Pulmonary artery endothelial cell (primary cell): ENCODE data around the gene KRTAP10-8. TPM values are rescaled to one million over a fixed set of nuclear protein-coding genes. Genes with fewer than 3 reads are reported as not detected.
"Not testable (repeated sequence)": the region's sequence is repeated elsewhere in the genome, so short reads cannot be mapped to it uniquely, and the experiment has no call there.

ENCODE experiments used
- DNase-seq: peaks from one replicate; pipeline ENCODE4 v3.0.0-alpha.2; 2011; ENCODE audit warnings: low read depth, low spot score
- total RNA-seq: library from RNA; depleted of rRNA; stranded (reverse); fragments of >200 nt; gene quantifications from 2 replicates; pipeline ENCODE4 v1.2.3, GENCODE V29; 2014

The KRTAP10-8 gene
- total RNA-seq, 1 donor from 2014 or later = not detected

GRCh38 chr21:44617071-44617501, 5.2 kb downstream of the KRTAP10-8 start:
- DNase-seq = no peak

- no peak for DNase-seq
Measured at GRCh38 chr21:44618504-44618903, 6.6 kb downstream of the KRTAP10-8 start.

- DNase-seq = no peak
Measured at GRCh38 chr21:44618909-44619308, 7.0 kb downstream of the KRTAP10-8 start.

GRCh38 chr21:44619886-44620285, 8.0 kb downstream of the KRTAP10-8 start:
- DNase-seq = no peak

GRCh38 chr21:44623575-44623974, 11.7 kb downstream of the KRTAP10-8 start:
- no peak for DNase-seq

GRCh38 chr21:44625756-44626155, 13.9 kb downstream of the KRTAP10-8 start:
- DNase-seq = no peak

- no peak for DNase-seq
Measured at GRCh38 chr21:44626262-44626661, 14.4 kb downstream of the KRTAP10-8 start.

- no peak for DNase-seq
Measured at GRCh38 chr21:44626673-44627143, 14.8 kb downstream of the KRTAP10-8 start, which contains the start of gene KRTAP10-9. KRTAP10-9 (plus strand) TSS chr21:44627093; CDS start chr21:44627172, 79 bp downstream.

- not testable (repeated sequence) for DNase-seq
Measured at GRCh38 chr21:44627181-44627822, 15.4 kb downstream of the KRTAP10-8 start.

- DNase-seq = not testable (repeated sequence)
Measured at GRCh38 chr21:44627831-44628233, 16.0 kb downstream of the KRTAP10-8 start.

- DNase-seq = no peak
Measured at GRCh38 chr21:44628707-44629391, 17.0 kb downstream of the KRTAP10-8 start.

- DNase-seq = no peak
Measured at GRCh38 chr21:44630440-44630839, 18.6 kb downstream of the KRTAP10-8 start.

- DNase-seq = no peak
Measured at GRCh38 chr21:44632067-44632466, 20.2 kb downstream of the KRTAP10-8 start.

GRCh38 chr21:44636209-44637017, 24.5 kb downstream of the KRTAP10-8 start:
- no peak for DNase-seq

- no peak for DNase-seq
Measured at GRCh38 chr21:44637018-44637850, 25.4 kb downstream of the KRTAP10-8 start, which contains the start of gene KRTAP10-10. KRTAP10-10 (plus strand) TSS chr21:44637356; CDS start chr21:44637418, 62 bp downstream.

- DNase-seq = not testable (repeated sequence)
Measured at GRCh38 chr21:44637851-44638348, 26.0 kb downstream of the KRTAP10-8 start.

- DNase-seq = not testable (repeated sequence)
Measured at GRCh38 chr21:44638506-44639330, 26.8 kb downstream of the KRTAP10-8 start.

- no peak for DNase-seq
Measured at GRCh38 chr21:44639331-44639655, 27.4 kb downstream of the KRTAP10-8 start.

- DNase-seq = no peak
Measured at GRCh38 chr21:44640761-44641160, 28.9 kb downstream of the KRTAP10-8 start.
